ENCODE results near the gene DYNLT5. TPM values are rescaled to one million over a fixed set of nuclear protein-coding genes. Genes with fewer than 3 reads are reported as not detected.

Gene DYNLT5
- total and polyA plus RNA-seq, 2 donors (not counting 1 experiment from before 2014, with no cell fraction given): 0.32 to 0.50 TPM

DNA sequence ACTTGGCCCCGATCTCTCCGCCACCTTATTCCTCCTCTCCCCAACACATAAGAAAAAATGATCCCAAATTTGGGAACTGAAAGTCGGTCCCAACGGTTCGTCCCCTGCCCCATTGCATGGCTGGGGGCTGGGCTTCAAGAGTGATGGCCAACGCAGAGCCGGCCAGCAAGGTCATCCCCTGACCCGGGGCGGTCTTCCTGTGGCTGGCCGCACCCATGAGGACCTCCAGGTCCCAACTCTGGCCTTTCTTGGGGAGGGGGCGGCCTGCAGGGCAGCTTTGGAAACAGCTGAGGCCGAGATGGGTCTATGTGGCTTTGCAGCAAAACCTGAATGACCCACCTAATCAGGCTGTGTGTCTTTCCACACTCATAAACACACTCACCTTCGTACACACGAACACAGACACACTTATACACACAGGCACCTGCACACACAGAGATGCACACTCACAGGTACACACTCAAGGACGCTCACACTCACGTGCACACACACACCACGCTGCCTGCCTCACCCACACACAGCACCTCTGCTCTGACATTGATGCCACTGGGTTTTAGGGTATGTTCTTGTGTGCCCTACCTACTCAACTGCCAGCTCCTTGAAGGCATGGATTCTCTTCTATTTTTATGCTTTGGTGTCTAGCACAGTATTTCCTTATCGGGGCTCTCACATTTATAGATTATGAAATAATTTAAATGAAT, 562 bp downstream of the DYNLT5 start:
- H2AFZ ChIP-seq (ENCODE audit: low read length): peak overlapping the region; percentile 37
- peak overlapping the region; percentile 15 to 52 (median 46) for H3K4me3 ChIP-seq (replicated peaks in 1 of 4; ENCODE audit: control extremely low read depth in 1 of 4, insufficient read depth in 1 of 4, low read depth in 3 of 4, low read length in 4 of 4)
- no peak for TF ChIP-seq EZH2 (IDR thresholded peaks at IDR 0.05; ENCODE audit: low read length, missing control alignments)
- TF ChIP-seq, protein P1, sequence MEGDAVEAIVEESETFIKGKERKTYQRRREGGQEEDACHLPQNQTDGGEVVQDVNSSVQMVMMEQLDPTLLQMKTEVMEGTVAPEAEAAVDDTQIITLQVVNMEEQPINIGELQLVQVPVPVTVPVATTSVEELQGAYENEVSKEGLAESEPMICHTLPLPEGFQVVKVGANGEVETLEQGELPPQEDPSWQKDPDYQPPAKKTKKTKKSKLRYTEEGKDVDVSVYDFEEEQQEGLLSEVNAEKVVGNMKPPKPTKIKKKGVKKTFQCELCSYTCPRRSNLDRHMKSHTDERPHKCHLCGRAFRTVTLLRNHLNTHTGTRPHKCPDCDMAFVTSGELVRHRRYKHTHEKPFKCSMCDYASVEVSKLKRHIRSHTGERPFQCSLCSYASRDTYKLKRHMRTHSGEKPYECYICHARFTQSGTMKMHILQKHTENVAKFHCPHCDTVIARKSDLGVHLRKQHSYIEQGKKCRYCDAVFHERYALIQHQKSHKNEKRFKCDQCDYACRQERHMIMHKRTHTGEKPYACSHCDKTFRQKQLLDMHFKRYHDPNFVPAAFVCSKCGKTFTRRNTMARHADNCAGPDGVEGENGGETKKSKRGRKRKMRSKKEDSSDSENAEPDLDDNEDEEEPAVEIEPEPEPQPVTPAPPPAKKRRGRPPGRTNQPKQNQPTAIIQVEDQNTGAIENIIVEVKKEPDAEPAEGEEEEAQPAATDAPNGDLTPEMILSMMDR (conservative IDR thresholded peaks at IDR 0.05 in 1 of 2, IDR thresholded peaks at IDR 0.05 in 1 of 2; ENCODE audit: low read depth in 1 of 2, low read length in 2 of 2): no peak
- no peaks in the 10 kb centered on the region for H3K9me3 ChIP-seq (ENCODE audit: control insufficient read depth, insufficient read depth, low read depth, low read length)
- H3K27me3 ChIP-seq (ENCODE audit: control insufficient read depth, insufficient read depth, low read length): no peaks in the 10 kb centered on the region
- H4K20me1 ChIP-seq (ENCODE audit: control insufficient read depth, extremely low read depth, insufficient read depth, low read length): no peaks in the 10 kb centered on the region
- no peaks in the 10 kb centered on the region for H3K36me3 ChIP-seq (ENCODE audit: control insufficient read depth, insufficient read depth, low read length)
- no peak overlapping the region for H3K27ac ChIP-seq (ENCODE audit: insufficient read depth, low read length)
- H3K79me2 ChIP-seq (ENCODE audit: control insufficient read depth, insufficient read depth, low read length): no peaks in the 10 kb centered on the region
- H3K4me2 ChIP-seq (ENCODE audit: extremely low read depth, insufficient read depth, low read length): peak overlapping the region; percentile 87
- peak overlapping the region; percentile 11 for H3K9ac ChIP-seq (ENCODE audit: insufficient read depth, low read length)
- peaks cover 4% of the 10 kb centered on the region for H3K4me1 ChIP-seq (ENCODE audit: control insufficient read depth, extremely low read depth, insufficient read depth, low read length)
- no peak for DNase-seq (ENCODE audit: low read depth in 2 of 2)

DNA sequence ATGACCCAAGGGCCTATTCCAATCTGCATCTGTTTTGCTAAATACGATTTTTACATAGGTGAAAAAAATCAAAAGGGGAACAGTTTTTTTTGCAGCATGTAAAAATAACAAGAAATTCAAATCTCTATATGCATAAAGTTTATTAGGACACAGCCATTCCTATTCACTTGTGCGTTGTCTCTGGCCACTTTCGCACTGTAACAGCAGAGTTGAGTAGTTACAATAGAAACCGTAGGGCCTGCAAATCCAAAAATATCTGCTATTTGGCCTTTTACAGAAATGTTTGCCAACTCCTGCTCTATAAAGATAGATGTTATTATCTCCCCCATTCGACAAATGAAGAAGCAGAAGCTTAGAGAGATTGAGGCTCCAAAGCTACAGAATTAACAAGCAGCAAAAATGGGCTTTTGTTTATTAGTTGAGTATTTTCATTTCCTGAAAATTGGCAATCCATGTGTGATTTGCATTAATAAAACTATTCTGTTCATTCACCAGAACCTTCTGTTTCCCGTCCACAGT, 5.5 kb downstream of the DYNLT5 start:
- Histone ChIP-seq H4K20me1 (ENCODE audit: control insufficient read depth, extremely low read depth, insufficient read depth, low read length) (no peaks in the 10 kb centered on the region), H3K79me2 (ENCODE audit: control insufficient read depth, insufficient read depth, low read length) (no peaks in the 10 kb centered on the region), H3K9me3 (ENCODE audit: control insufficient read depth, insufficient read depth, low read depth, low read length) (no peaks in the 10 kb centered on the region), H3K4me1 (ENCODE audit: control insufficient read depth, extremely low read depth, insufficient read depth, low read length) (peaks cover under 1% of the 10 kb centered on the region), H3K9ac (ENCODE audit: insufficient read depth, low read length) (no peak overlapping the region), H2AFZ (ENCODE audit: low read length) (no peak overlapping the region), H3K36me3 (ENCODE audit: control insufficient read depth, insufficient read depth, low read length) (no peaks in the 10 kb centered on the region), H3K27me3 (ENCODE audit: control insufficient read depth, insufficient read depth, low read length) (no peaks in the 10 kb centered on the region), H3K4me3 (replicated peaks in 1 of 4; ENCODE audit: control extremely low read depth in 1 of 4, insufficient read depth in 1 of 4, low read depth in 3 of 4, low read length in 4 of 4) (no peak overlapping the region), H3K4me2 (ENCODE audit: extremely low read depth, insufficient read depth, low read length) (no peak overlapping the region), H3K27ac (ENCODE audit: insufficient read depth, low read length) (no peak overlapping the region)
- no peak for TF ChIP-seq EZH2 (IDR thresholded peaks at IDR 0.05; ENCODE audit: low read length, missing control alignments)
- TF ChIP-seq, protein P1 (conservative IDR thresholded peaks at IDR 0.05 in 1 of 2, IDR thresholded peaks at IDR 0.05 in 1 of 2; ENCODE audit: low read depth in 1 of 2, low read length in 2 of 2): no peak
- no peak for DNase-seq (ENCODE audit: low read depth in 2 of 2)

DNA sequence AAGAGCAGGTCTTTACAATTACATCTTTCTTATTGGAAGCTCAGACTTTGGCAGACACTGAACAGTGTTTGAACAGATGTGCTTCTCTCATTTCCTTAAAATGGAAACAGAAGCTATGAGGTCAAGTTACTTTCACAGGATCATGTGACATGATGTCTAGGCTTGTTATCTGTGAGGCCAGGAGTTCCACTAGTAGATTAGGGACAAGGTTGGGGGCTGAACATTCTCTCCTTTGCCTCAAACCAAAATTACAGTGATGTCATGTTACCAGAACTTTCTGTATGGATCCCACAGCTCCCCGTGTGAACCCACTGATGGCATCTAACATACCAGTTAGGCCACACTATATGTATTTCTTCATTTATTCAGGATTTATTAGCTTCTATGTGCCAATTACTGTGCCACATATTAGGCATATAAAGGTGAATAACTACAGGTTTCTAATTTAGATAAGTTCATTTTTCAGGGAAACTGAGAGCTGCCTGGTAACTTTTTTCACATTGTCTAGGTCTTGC, 6.0 kb downstream of the DYNLT5 start:
- TF ChIP-seq, protein P1 (conservative IDR thresholded peaks at IDR 0.05 in 1 of 2, IDR thresholded peaks at IDR 0.05 in 1 of 2; ENCODE audit: low read depth in 1 of 2, low read length in 2 of 2): no peak
- TF ChIP-seq EZH2 (IDR thresholded peaks at IDR 0.05; ENCODE audit: low read length, missing control alignments): no peak
- H2AFZ ChIP-seq (ENCODE audit: low read length): no peak overlapping the region

More for the DNA sequence above, 6.0 kb downstream of the DYNLT5 start:
- no peaks in the 10 kb centered on the region for H3K79me2 ChIP-seq (ENCODE audit: control insufficient read depth, insufficient read depth, low read length)
- no peaks in the 10 kb centered on the region for H3K36me3 ChIP-seq (ENCODE audit: control insufficient read depth, insufficient read depth, low read length)
- H3K9me3 ChIP-seq (ENCODE audit: control insufficient read depth, insufficient read depth, low read depth, low read length): no peaks in the 10 kb centered on the region
- no peaks in the 10 kb centered on the region for H3K27me3 ChIP-seq (ENCODE audit: control insufficient read depth, insufficient read depth, low read length)
- H3K27ac ChIP-seq (ENCODE audit: insufficient read depth, low read length): no peak overlapping the region
- no peak overlapping the region for H3K4me3 ChIP-seq (replicated peaks in 1 of 4; ENCODE audit: control extremely low read depth in 1 of 4, insufficient read depth in 1 of 4, low read depth in 3 of 4, low read length in 4 of 4)
- DNase-seq (ENCODE audit: low read depth in 2 of 2): no peak
- no peaks in the 10 kb centered on the region for H3K4me1 ChIP-seq (ENCODE audit: control insufficient read depth, extremely low read depth, insufficient read depth, low read length)
- H4K20me1 ChIP-seq (ENCODE audit: control insufficient read depth, extremely low read depth, insufficient read depth, low read length): no peaks in the 10 kb centered on the region
- no peak overlapping the region for H3K9ac ChIP-seq (ENCODE audit: insufficient read depth, low read length)
- H3K4me2 ChIP-seq (ENCODE audit: extremely low read depth, insufficient read depth, low read length): no peak overlapping the region

Measured in fibroblast of lung (primary cell).